Mononuclear cell (primary cell): ENCODE measurements around the gene SOX9. TPM values are rescaled to one million over a fixed set of nuclear protein-coding genes. Genes with fewer than 3 reads are reported as not detected.
"Not testable (repeated sequence)": the region's sequence is repeated elsewhere in the genome, so short reads cannot be mapped to it uniquely, and the experiment has no call there.

ENCODE experiments used
- H3K27me3 ChIP-seq: 2 replicates; pipeline ENCODE4 v1.6.0; 2011; ENCODE audit warnings: low read length, control low read depth; ENCODE audit not compliant: insufficient read depth
- H3K4me1 ChIP-seq: 2 replicates; pipeline ENCODE4 v1.5.1; 2011; ENCODE audit warnings: mild to moderate bottlenecking, low read length, control low read depth; ENCODE audit not compliant: insufficient read depth
- H3K4me3 ChIP-seq: 2 replicates; pipeline ENCODE4 v1.5.1; 2011; ENCODE audit warnings: mild to moderate bottlenecking, low read length, moderate library complexity
- H3K9me3 ChIP-seq: 2 replicates; pipeline ENCODE4 v1.5.1; 2011; ENCODE audit warnings: low read depth, mild to moderate bottlenecking, control low read depth, low read length
- total RNA-seq: library from RNA; depleted of rRNA; stranded (reverse); fragments of >200 nt; gene quantifications from one replicate; pipeline ENCODE4 v1.2.3, GENCODE V29; 2012

SOX9 gene
- total RNA-seq, 1 donor, result not detected

GRCh38 chr17:72101526-72101925 lies 19.3 kb upstream of the SOX9 start:
- Histone ChIP-seq H3K27me3 (no peaks in the 10 kb centered on the region), H3K9me3 (no peaks in the 10 kb centered on the region), H3K4me1 (no peaks in the 10 kb centered on the region), H3K4me3 (no peak overlapping the region)

- Histone ChIP-seq H3K27me3 (no peaks in the 10 kb centered on the region), H3K4me1 (no peaks in the 10 kb centered on the region), H3K4me3 (no peak overlapping the region), H3K9me3 (no peaks in the 10 kb centered on the region)
These were observed 18.5 kb upstream of the SOX9 start for GRCh38 chr17:72102366-72102765.

- Histone ChIP-seq H3K4me3 (no peak overlapping the region), H3K4me1 (no peaks in the 10 kb centered on the region), H3K27me3 (no peaks in the 10 kb centered on the region), H3K9me3 (no peaks in the 10 kb centered on the region)
These were observed 16.5 kb upstream of the SOX9 start for GRCh38 chr17:72104164-72104862.

- no peak overlapping the region for H3K4me3 ChIP-seq
- H3K9me3 ChIP-seq, result no peaks in the 10 kb centered on the region
- no peaks in the 10 kb centered on the region for H3K4me1 ChIP-seq
- H3K27me3 ChIP-seq, result no peaks in the 10 kb centered on the region
These were observed 16.0 kb upstream of the SOX9 start for GRCh38 chr17:72104863-72105234.

GRCh38 chr17:72107100-72107499 lies 13.7 kb upstream of the SOX9 start:
- Histone ChIP-seq H3K4me1 (no peaks in the 10 kb centered on the region), H3K4me3 (no peak overlapping the region), H3K27me3 (no peaks in the 10 kb centered on the region), H3K9me3 (no peaks in the 10 kb centered on the region)

GRCh38 chr17:72110231-72110941 lies 10.4 kb upstream of the SOX9 start:
- Histone ChIP-seq H3K4me3 (no peak overlapping the region), H3K4me1 (no peaks in the 10 kb centered on the region), H3K9me3 (no peaks in the 10 kb centered on the region), H3K27me3 (peaks cover 12% of the 10 kb centered on the region)

- Histone ChIP-seq H3K9me3 (no peaks in the 10 kb centered on the region), H3K4me3 (no peak overlapping the region), H3K4me1 (no peaks in the 10 kb centered on the region), H3K27me3 (peaks cover 17% of the 10 kb centered on the region)
These were observed 9.9 kb upstream of the SOX9 start for GRCh38 chr17:72110942-72111318.

- H3K4me1 ChIP-seq, result no peaks in the 10 kb centered on the region
- H3K9me3 ChIP-seq, result no peaks in the 10 kb centered on the region
- H3K4me3 ChIP-seq, result no peak overlapping the region
- peaks cover 22% of the 10 kb centered on the region for H3K27me3 ChIP-seq
These were observed 9.4 kb upstream of the SOX9 start for GRCh38 chr17:72111336-72111923.

- peaks cover 27% of the 10 kb centered on the region for H3K27me3 ChIP-seq
- not testable (repeated sequence) for H3K9me3 ChIP-seq, H3K4me3 ChIP-seq, H3K4me1 ChIP-seq
These were observed 8.9 kb upstream of the SOX9 start for GRCh38 chr17:72111926-72112325.

- peaks cover 46% of the 10 kb centered on the region for H3K27me3 ChIP-seq
These were observed 7.1 kb upstream of the SOX9 start for GRCh38 chr17:72113751-72114150.

GRCh38 chr17:72115781-72116525 lies 4.9 kb upstream of the SOX9 start:
- Histone ChIP-seq H3K9me3 (no peaks in the 10 kb centered on the region), H3K27me3 (peaks cover 65% of the 10 kb centered on the region), H3K4me1 (no peaks in the 10 kb centered on the region), H3K4me3 (no peak overlapping the region)

More at GRCh38 chr17:72113751-72114150, 7.1 kb upstream of the SOX9 start:
- Histone ChIP-seq H3K4me3 (no peak overlapping the region), H3K9me3 (no peaks in the 10 kb centered on the region), H3K4me1 (no peaks in the 10 kb centered on the region)

GRCh38 chr17:72116661-72117521 lies 3.9 kb upstream of the SOX9 start:
- no peaks in the 10 kb centered on the region for H3K4me1 ChIP-seq
- H3K9me3 ChIP-seq, result no peaks in the 10 kb centered on the region
- peaks cover 74% of the 10 kb centered on the region for H3K27me3 ChIP-seq
- H3K4me3 ChIP-seq, result no peak overlapping the region

- Histone ChIP-seq H3K4me3 (no peak overlapping the region), H3K27me3 (peaks cover 78% of the 10 kb centered on the region), H3K4me1 (no peaks in the 10 kb centered on the region), H3K9me3 (no peaks in the 10 kb centered on the region)
These were observed 3.1 kb upstream of the SOX9 start for GRCh38 chr17:72117535-72118334.
